Measurements from ENCODE around the gene SWSAP1.
A peak's percentile ranks its signal among the peaks of the same experiment; 100 is the strongest.

Gene SWSAP1

GRCh38 chr19:11355160-11356073 lies 19.0 kb upstream of the SWSAP1 start, which contains the start of gene PLPPR2:
PLPPR2 (plus strand) TSS chr19:11355432; CDS start chr19:11357674, 2,242 bp downstream.
- DNase-seq = peak; percentile 50

GRCh38 chr19:11356074-11356397 lies 18.4 kb upstream of the SWSAP1 start:
- DNase-seq = no peak

- DNase-seq = no peak
Observed at GRCh38 chr19:11356676-11357550, 17.6 kb upstream of the SWSAP1 start.

- no peak for DNase-seq
Observed at GRCh38 chr19:11359421-11359820, 15.0 kb upstream of the SWSAP1 start.

- no peak for DNase-seq
Observed at GRCh38 chr19:11361037-11361770, 13.3 kb upstream of the SWSAP1 start.

- no peak for DNase-seq
Observed at GRCh38 chr19:11361771-11362731, 12.4 kb upstream of the SWSAP1 start.

- no peak for DNase-seq
Observed at GRCh38 chr19:11363881-11364280, 10.6 kb upstream of the SWSAP1 start.

- DNase-seq = no peak
Observed at GRCh38 chr19:11364296-11364904, 10.1 kb upstream of the SWSAP1 start.

- no peak for DNase-seq
Observed at GRCh38 chr19:11364935-11365334, 9.5 kb upstream of the SWSAP1 start.

GRCh38 chr19:11365557-11366117 lies 8.8 kb upstream of the SWSAP1 start:
- DNase-seq = no peak

GRCh38 chr19:11367528-11367927 lies 6.9 kb upstream of the SWSAP1 start:
- no peak for DNase-seq

- DNase-seq = no peak
Observed at GRCh38 chr19:11370744-11371143, 3.7 kb upstream of the SWSAP1 start.

GRCh38 chr19:11373166-11373884 lies 1.1 kb upstream of the SWSAP1 start:
- peak; percentile 50 for DNase-seq

- DNase-seq = no peak
Observed at GRCh38 chr19:11373885-11374432, 507 bp upstream of the SWSAP1 start.

GRCh38 chr19:11375143-11375948 lies 880 bp downstream of the SWSAP1 start:
- DNase-seq = peak; percentile 19

- DNase-seq = no peak
Observed at GRCh38 chr19:11377237-11377636, 2.8 kb downstream of the SWSAP1 start.

- no peak for DNase-seq
Observed at GRCh38 chr19:11377756-11378155, 3.3 kb downstream of the SWSAP1 start.

GRCh38 chr19:11378319-11379189 lies 4.1 kb downstream of the SWSAP1 start:
- DNase-seq = peak; percentile 9

All from NCI-H1694 treated with DMSO at 0.1 percent for 48 hours (cell line).